H9 (cell line): ENCODE data around the gene TMEM80. TPM values are rescaled to one million over a fixed set of nuclear protein-coding genes. Genes with fewer than 3 reads are reported as not detected.

Experiments
- DNase-seq: peaks from one replicate; pipeline ENCODE4 v3.0.0-alpha.2; 2017
- H2AFZ ChIP-seq: one replicate; pipeline ENCODE4 v1.6.1; 2013; ENCODE audit warnings: mild to moderate bottlenecking, low read length, control low read depth, moderate library complexity
- H2AK5ac ChIP-seq: 2 replicates; pipeline ENCODE4 v1.6.1; 2013; ENCODE audit warnings: low read length, control low read depth, mixed read lengths; ENCODE audit not compliant: insufficient read length
- H2BK120ac ChIP-seq: one replicate; pipeline ENCODE4 v1.6.1; 2013; ENCODE audit warnings: low read depth, mild to moderate bottlenecking, low read length, control low read depth, inconsistent platforms; ENCODE audit not compliant: poor library complexity, severe bottlenecking
- H2BK12ac ChIP-seq: 2 replicates; pipeline ENCODE4 v1.6.1; 2013; ENCODE audit warnings: low read length, control low read depth, mixed read lengths, low read depth; ENCODE audit not compliant: insufficient read length
- H2BK15ac ChIP-seq: 2 replicates; pipeline ENCODE4 v1.6.1; 2013; ENCODE audit warnings: low read depth, low read length, control low read depth
- H2BK20ac ChIP-seq: one replicate; pipeline ENCODE4 v1.6.1; 2013; ENCODE audit warnings: low read depth, mild to moderate bottlenecking, low read length, control low read depth, inconsistent platforms; ENCODE audit not compliant: poor library complexity, severe bottlenecking
- H2BK5ac ChIP-seq: 2 replicates; pipeline ENCODE4 v1.6.1; 2013; ENCODE audit warnings: low read length, control low read depth, mixed read lengths; ENCODE audit not compliant: insufficient read length
- H3K14ac ChIP-seq: 2 replicates; pipeline ENCODE4 v1.6.1; 2013; ENCODE audit warnings: low read length, control low read depth; ENCODE audit not compliant: insufficient read depth
- H3K18ac ChIP-seq: 2 replicates; pipeline ENCODE4 v1.6.1; 2013; ENCODE audit warnings: low read depth, mild to moderate bottlenecking, mixed read lengths, low read length, control low read depth; ENCODE audit not compliant: insufficient read length
- H3K23ac ChIP-seq: 2 replicates; pipeline ENCODE4 v1.6.1; 2013; ENCODE audit warnings: low read length, control low read depth, mixed read lengths, low read depth; ENCODE audit not compliant: insufficient read length
- H3K23me2 ChIP-seq: 2 replicates; pipeline ENCODE4 v1.6.1; 2013; ENCODE audit warnings: low read depth, mild to moderate bottlenecking, mixed read lengths, low read length, control low read depth; ENCODE audit not compliant: insufficient read length, poor library complexity, severe bottlenecking
- H3K27ac ChIP-seq: 2 replicates; pipeline ENCODE4 v1.5.1; 2013; ENCODE audit warnings: low read length, control low read depth, mixed read lengths, low read depth; ENCODE audit not compliant: insufficient read length
- H3K27me3 ChIP-seq: 2 replicates; pipeline ENCODE4 v1.6.1; 2013; ENCODE audit warnings: low read length, control low read depth, inconsistent platforms; ENCODE audit not compliant: insufficient read depth
- H3K4ac ChIP-seq: 2 replicates; pipeline ENCODE4 v1.6.1; 2013; ENCODE audit warnings: low read depth, mild to moderate bottlenecking, control low read depth, inconsistent platforms, low read length, moderate library complexity
- H3K4me1 ChIP-seq: 2 replicates; pipeline ENCODE4 v1.6.1; 2013; ENCODE audit warnings: low read length, control low read depth, inconsistent platforms; ENCODE audit not compliant: insufficient read depth
- H3K4me2 ChIP-seq: 2 replicates; pipeline ENCODE4 v1.6.1; 2013; ENCODE audit warnings: low read length, control low read depth, mixed read lengths; ENCODE audit not compliant: insufficient read length, insufficient read depth
- H3K56ac ChIP-seq: 2 replicates; pipeline ENCODE4 v1.6.1; 2013; ENCODE audit warnings: low read depth, mild to moderate bottlenecking, mixed read lengths, low read length, control low read depth; ENCODE audit not compliant: insufficient read length
- H3K79me1 ChIP-seq: 2 replicates; pipeline ENCODE4 v1.6.1; 2013; ENCODE audit warnings: low read depth, mild to moderate bottlenecking, moderate library complexity, low read length, control low read depth, inconsistent platforms; ENCODE audit not compliant: insufficient read depth, poor library complexity, severe bottlenecking
- H3K79me2 ChIP-seq: 2 replicates; pipeline ENCODE4 v1.6.1; 2013; ENCODE audit warnings: low read length, control low read depth, inconsistent platforms; ENCODE audit not compliant: insufficient read depth
- H3K9ac ChIP-seq: 2 replicates; pipeline ENCODE4 v1.6.1; 2013; ENCODE audit warnings: low read length, control low read depth, mixed read lengths; ENCODE audit not compliant: insufficient read length; ENCODE audit errors: extremely low read depth
- H3K9me3 ChIP-seq: one replicate; pipeline ENCODE4 v1.6.1; 2013; ENCODE audit warnings: low read depth, low read length, inconsistent platforms; ENCODE audit not compliant: control insufficient read depth
- H3T11ph ChIP-seq: one replicate; pipeline ENCODE4 v1.6.1; 2013; ENCODE audit warnings: mild to moderate bottlenecking, low read length, control low read depth, inconsistent platforms
- H4K20me1 ChIP-seq: one replicate; pipeline ENCODE4 v1.6.1; 2013; ENCODE audit not compliant: control insufficient read depth, insufficient read length, insufficient read depth
- H4K5ac ChIP-seq: 2 replicates; pipeline ENCODE4 v1.6.1; 2013; ENCODE audit warnings: low read depth, mild to moderate bottlenecking, mixed read lengths, low read length, control low read depth; ENCODE audit not compliant: insufficient read length
- H4K8ac ChIP-seq: replicated peaks from 2 replicates; pipeline ENCODE4 v1.6.1; 2013; ENCODE audit warnings: low read length, control low read depth, mixed read lengths, low read depth; ENCODE audit not compliant: insufficient read length
- H4K91ac ChIP-seq: 2 replicates; pipeline ENCODE4 v1.6.1; 2013; ENCODE audit warnings: low read depth, mild to moderate bottlenecking, moderate library complexity, mixed read lengths, low read length, control low read depth; ENCODE audit not compliant: insufficient read length
- H3K27ac Mint-ChIP-seq, 3 experiments: 2 replicates in 2 of 3; 3 replicates in 1 of 3; pipeline ENCODE4 v1.8.0; 2020 to 2021; ENCODE audit warnings: mixed read lengths in 3 of 3, mild to moderate bottlenecking in 1 of 3, moderate library complexity in 1 of 3
- H3K27me3 Mint-ChIP-seq: 2 replicates; pipeline ENCODE4 v1.8.0; 2021; ENCODE audit warnings: low read depth, mild to moderate bottlenecking, moderate library complexity, mixed read lengths
- H3K36me3 Mint-ChIP-seq, 3 experiments: 2 replicates in 2 of 3; 3 replicates in 1 of 3; pipeline ENCODE4 v1.8.0; 2020 to 2021; ENCODE audit warnings: low read depth in 3 of 3, mixed read lengths in 3 of 3; ENCODE audit not compliant: insufficient read depth in 1 of 3
- H3K4me1 Mint-ChIP-seq, 2 experiments: 2 replicates each; pipeline ENCODE4 v1.8.0; 2020; ENCODE audit warnings: mixed read lengths in 2 of 2
- H3K4me3 Mint-ChIP-seq, 2 experiments: 2 replicates in 1 of 2; 3 replicates in 1 of 2; pipeline ENCODE4 v1.8.0; 2020 to 2021; ENCODE audit warnings: mild to moderate bottlenecking in 2 of 2, mixed read lengths in 2 of 2, moderate library complexity in 1 of 2
- H3K9me3 Mint-ChIP-seq, 2 experiments: 2 replicates in 1 of 2; 3 replicates in 1 of 2; pipeline ENCODE4 v1.8.0; 2020; ENCODE audit warnings: mild to moderate bottlenecking in 2 of 2, mixed read lengths in 2 of 2, moderate library complexity in 1 of 2
- CTCF ChIP-seq: fragments of 200-600 bp; sonication (generic); conservative IDR thresholded peaks from 3 replicates; pipeline ENCODE4 v1.8.0; 2021; ENCODE audit warnings: antibody characterized with exemption, mild to moderate bottlenecking
- WGBS: extraction: QIAGEN DNeasy Blood & Tissue Kit; methylation state at CpG from one replicate; pipeline ENCODE4 v1.1.7; 2013; ENCODE audit warnings: missing lambda C conversion rate, low lambda C conversion rate, mixed read lengths; ENCODE audit not compliant: insufficient read length; ENCODE audit errors: extremely low coverage; 5-methylcytosine and 5-hydroxymethylcytosine counted together
- total RNA-seq: library from RNA; stranded (reverse); gene quantifications from 2 replicates; pipeline ENCODE4 v1.2.1, GENCODE V29; 2021

Gene TMEM80
- total RNA-seq, 1 experiment from 2014 or later = 23.6 TPM

DNA sequence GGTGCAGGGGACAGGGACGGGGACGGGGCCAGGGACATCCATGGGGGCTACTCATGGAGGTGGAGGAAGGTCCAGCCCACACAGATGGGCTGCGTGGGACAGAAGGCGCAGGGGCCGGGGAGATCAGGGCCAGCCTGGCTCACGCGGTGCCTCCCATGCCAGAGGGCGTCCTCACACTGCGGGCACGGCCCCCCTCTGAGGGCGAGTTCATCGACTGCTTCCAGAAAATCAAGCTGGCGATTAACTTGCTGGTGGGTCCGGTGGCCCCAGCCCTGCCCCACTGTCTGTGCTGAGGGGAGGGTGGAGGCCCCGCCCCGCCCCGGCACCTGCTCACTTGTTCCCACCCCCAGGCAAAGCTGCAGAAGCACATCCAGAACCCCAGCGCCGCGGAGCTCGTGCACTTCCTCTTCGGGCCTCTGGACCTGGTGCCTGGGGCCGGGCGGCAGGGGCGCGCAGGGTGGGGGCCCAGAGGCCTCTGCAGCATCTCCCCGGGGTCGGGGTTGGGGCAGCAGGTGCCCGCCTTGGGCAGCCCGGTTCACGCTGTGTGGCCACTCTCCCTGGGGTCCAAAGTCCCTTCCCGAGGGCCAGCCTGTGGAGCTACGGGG is 26.2 kb downstream of the TMEM80 start:
- Histone ChIP-seq H3K9me3 (no peaks in the 10 kb centered on the region), H4K91ac (no peak overlapping the region), H2BK15ac (no peak overlapping the region), H3K79me2 (no peaks in the 10 kb centered on the region), H3K14ac (no peak overlapping the region), H3K4me2 (no peak overlapping the region), H4K8ac (no peak overlapping the region), H3K4me1 (no peaks in the 10 kb centered on the region), H4K20me1 (no peaks in the 10 kb centered on the region), H3K27me3 (no peaks in the 10 kb centered on the region), H3T11ph (no peak overlapping the region), H3K23ac (no peak overlapping the region), H4K5ac (no peak overlapping the region), H2BK120ac (no peak overlapping the region), H3K56ac (no peak overlapping the region), H3K79me1 (no peaks in the 10 kb centered on the region), H3K18ac (no peak overlapping the region), H2BK20ac (no peak overlapping the region), H2AK5ac (no peak overlapping the region), H2BK5ac (no peak overlapping the region), H3K9ac (no peak overlapping the region), H2BK12ac (no peak overlapping the region), H3K4ac (no peak overlapping the region), H2AFZ (no peak overlapping the region), H3K27ac (no peak overlapping the region), H3K23me2 (peaks cover 7% of the 10 kb centered on the region)
- H3K36me3 Mint-ChIP-seq = peaks cover 0 to 8% (median 0%) of the 10 kb centered on the region in 3 experiments; a peak in 3 of 7 replicates
- peaks cover 5 to 25% of the 10 kb centered on the region in 2 experiments; a peak in 3 of 4 replicates for H3K4me1 Mint-ChIP-seq
- no peak overlapping the region for H3K4me3 Mint-ChIP-seq
- no peaks in the 10 kb centered on the region for H3K27me3 Mint-ChIP-seq
- WGBS = no CpG with 5 or more reads among the region's 33 CpGs
- H3K9me3 Mint-ChIP-seq = no peaks in the 10 kb centered on the region
- H3K27ac Mint-ChIP-seq = no peak overlapping the region
- peak; percentile 36 for DNase-seq
- no peak for TF ChIP-seq CTCF
